ENCODE results near the gene PICK1. TPM values are rescaled to one million over a fixed set of nuclear protein-coding genes. Genes with fewer than 3 reads are reported as not detected.
"Not testable (repeated sequence)": the region's sequence is repeated elsewhere in the genome, so short reads cannot be mapped to it uniquely, and the experiment has no call there.

The PICK1 gene
- polyA plus RNA-seq, 4 donors, result 25.5 to 46.4 (median 39.2) TPM

- no peak for DNase-seq (ENCODE audit: low read depth in 4 of 4, low spot score in 2 of 4)
Observed at GRCh38 chr22:38110863-38111852, 54.0 kb downstream of the PICK1 start.

GRCh38 chr22:38111925-38112355 is 54.7 kb downstream of the PICK1 start:
- no peak for DNase-seq (ENCODE audit: low read depth in 4 of 4, low spot score in 2 of 4)

GRCh38 chr22:38112381-38112780 is 55.2 kb downstream of the PICK1 start:
- DNase-seq (ENCODE audit: low read depth in 4 of 4, low spot score in 2 of 4), result no peak

GRCh38 chr22:38114484-38115398 is 57.5 kb downstream of the PICK1 start:
- peak in 1 of 4 donors; percentile 50 for DNase-seq (ENCODE audit: low read depth in 4 of 4, low spot score in 2 of 4)

- no peak for DNase-seq (ENCODE audit: low read depth in 4 of 4, low spot score in 2 of 4)
Observed at GRCh38 chr22:38115423-38116205, 58.4 kb downstream of the PICK1 start.

- DNase-seq (ENCODE audit: low read depth in 4 of 4, low spot score in 2 of 4), result not testable (repeated sequence)
Observed at GRCh38 chr22:38117556-38117955, 60.4 kb downstream of the PICK1 start.

- no peak for DNase-seq (ENCODE audit: low read depth in 4 of 4, low spot score in 2 of 4)
Observed at GRCh38 chr22:38118182-38118581, 61.0 kb downstream of the PICK1 start.

- not testable (repeated sequence) for DNase-seq (ENCODE audit: low read depth in 4 of 4, low spot score in 2 of 4)
Observed at GRCh38 chr22:38118747-38119146, 61.5 kb downstream of the PICK1 start.

GRCh38 chr22:38120359-38121110 is 63.3 kb downstream of the PICK1 start:
- no peak for DNase-seq (ENCODE audit: low read depth in 4 of 4, low spot score in 2 of 4)

GRCh38 chr22:38122616-38123015 is 65.4 kb downstream of the PICK1 start:
- DNase-seq (ENCODE audit: low read depth in 4 of 4, low spot score in 2 of 4), result no peak

GRCh38 chr22:38124236-38124974 is 67.2 kb downstream of the PICK1 start:
- DNase-seq (ENCODE audit: low read depth in 4 of 4, low spot score in 2 of 4), result no peak

GRCh38 chr22:38125038-38125610 is 67.9 kb downstream of the PICK1 start:
- DNase-seq (ENCODE audit: low read depth in 4 of 4, low spot score in 2 of 4), result no peak

Other genes starting within 250 kb of the PICK1 start
- gene GCAT, start 249.5 kb upstream of the PICK1 start, polyA plus RNA-seq (ENCODE audit: insufficient read length in 4 of 4), result 10 to 100 TPM; 11.5 to 18.1 (median 15.5) TPM
- under 1 TPM in 1 of 4 donors, not detected in 3; 0.14 TPM for gene GALR3, start 234.0 kb upstream of the PICK1 start, polyA plus RNA-seq (ENCODE audit: insufficient read length in 4 of 4)
- 10 to 100 TPM; 21.4 to 33.0 (median 29.8) TPM for gene ANKRD54, start 213.1 kb upstream of the PICK1 start, polyA plus RNA-seq (ENCODE audit: insufficient read length in 4 of 4)
- gene EIF3L, start 208.0 kb upstream of the PICK1 start, polyA plus RNA-seq (ENCODE audit: insufficient read length in 4 of 4), result 1,000 to 10,000 TPM in 2 of 4 donors, 100 to 1,000 TPM in 2; 872 to 1,137 (median 1,004) TPM
- gene MICALL1, start 151.1 kb upstream of the PICK1 start, polyA plus RNA-seq (ENCODE audit: insufficient read length in 4 of 4), result 10 to 100 TPM; 28.3 to 32.4 (median 30.1) TPM
- 1 to 10 TPM; 4.2 to 5.8 (median 5.1) TPM for gene C22orf23, start 103.8 kb upstream of the PICK1 start, polyA plus RNA-seq (ENCODE audit: insufficient read length in 4 of 4)
- gene POLR2F, start 103.7 kb upstream of the PICK1 start, polyA plus RNA-seq (ENCODE audit: insufficient read length in 4 of 4), result 10 to 100 TPM; 69.0 to 86.8 (median 73.5) TPM
- gene SOX10, start 72.8 kb upstream of the PICK1 start, polyA plus RNA-seq (ENCODE audit: insufficient read length in 4 of 4), result 1 to 10 TPM; 1.0 to 2.1 (median 1.2) TPM
- 1 to 10 TPM in 3 of 4 donors, under 1 TPM in 1; 0.76 to 3.3 (median 1.8) TPM for gene SLC16A8, start 26.8 kb downstream of the PICK1 start, polyA plus RNA-seq (ENCODE audit: insufficient read length in 4 of 4)
- 10 to 100 TPM in 1 of 4 donors, 1 to 10 TPM in 3; 4.9 to 11.1 (median 6.8) TPM for gene BAIAP2L2, start 53.3 kb downstream of the PICK1 start, polyA plus RNA-seq (ENCODE audit: insufficient read length in 4 of 4)
- 10 to 100 TPM; 27.6 to 72.6 (median 49.3) TPM for gene PLA2G6, start 124.4 kb downstream of the PICK1 start, polyA plus RNA-seq (ENCODE audit: insufficient read length in 4 of 4)
- gene MAFF, start 144.6 kb downstream of the PICK1 start, polyA plus RNA-seq (ENCODE audit: insufficient read length in 4 of 4), result 1 to 10 TPM; 3.2 to 3.9 (median 3.6) TPM
- 10 to 100 TPM; 37.9 to 48.7 (median 39.8) TPM for gene TMEM184B, start 215.6 kb downstream of the PICK1 start, polyA plus RNA-seq (ENCODE audit: insufficient read length in 4 of 4)